HG02763 (cell line): Measurements from ENCODE around the gene IL10.
"Not testable (repeated sequence)": the region's sequence is repeated elsewhere in the genome, so short reads cannot be mapped to it uniquely, and the experiment has no call there.

Source experiments
- ATAC-seq: cut with Tn5 transposase; IDR thresholded peaks from one replicate; pipeline ENCODE4 v1.9.1; 2021; ENCODE audit warnings: mild to moderate bottlenecking, moderate library complexity; ENCODE audit not compliant: unreplicated experiment

The IL10 gene

DNA sequence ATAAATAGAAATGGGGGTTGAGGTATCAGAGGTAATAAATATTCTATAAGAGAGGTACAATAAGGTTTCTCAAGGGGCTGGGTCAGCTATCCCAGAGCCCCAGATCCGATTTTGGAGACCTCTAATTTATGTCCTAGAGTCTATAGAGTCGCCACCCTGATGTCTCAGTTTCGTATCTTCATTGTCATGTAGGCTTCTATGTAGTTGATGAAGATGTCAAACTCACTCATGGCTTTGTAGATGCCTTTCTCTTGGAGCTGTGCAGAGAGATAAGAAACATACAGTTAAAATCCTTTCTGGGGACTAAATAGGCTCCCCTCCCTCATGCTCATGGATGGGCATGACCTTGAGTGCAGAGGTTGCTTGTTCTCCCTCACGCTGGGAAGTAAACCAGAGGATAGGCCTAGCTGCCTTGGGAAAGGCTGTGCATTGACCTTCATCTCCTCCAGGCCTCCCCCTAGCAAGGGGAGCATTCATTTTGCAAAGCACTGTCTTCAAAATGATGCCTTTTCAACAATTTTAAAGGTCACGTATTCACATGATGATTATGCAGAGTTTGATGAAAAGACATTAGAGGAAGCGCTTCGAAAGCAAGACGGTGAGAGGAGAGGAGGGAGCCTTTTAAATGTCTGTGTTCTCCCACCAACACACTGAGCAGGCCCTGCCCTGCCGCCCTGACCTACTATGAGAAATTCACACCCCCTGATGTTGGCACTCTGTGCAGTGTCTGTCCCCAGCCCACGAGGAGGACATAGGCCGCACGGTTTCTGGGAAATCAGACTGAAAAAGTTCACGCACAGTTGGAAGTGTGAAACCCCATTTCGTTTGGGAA lies 3.6 kb downstream of the IL10 start:
- peak; percentile 1 for ATAC-seq

DNA sequence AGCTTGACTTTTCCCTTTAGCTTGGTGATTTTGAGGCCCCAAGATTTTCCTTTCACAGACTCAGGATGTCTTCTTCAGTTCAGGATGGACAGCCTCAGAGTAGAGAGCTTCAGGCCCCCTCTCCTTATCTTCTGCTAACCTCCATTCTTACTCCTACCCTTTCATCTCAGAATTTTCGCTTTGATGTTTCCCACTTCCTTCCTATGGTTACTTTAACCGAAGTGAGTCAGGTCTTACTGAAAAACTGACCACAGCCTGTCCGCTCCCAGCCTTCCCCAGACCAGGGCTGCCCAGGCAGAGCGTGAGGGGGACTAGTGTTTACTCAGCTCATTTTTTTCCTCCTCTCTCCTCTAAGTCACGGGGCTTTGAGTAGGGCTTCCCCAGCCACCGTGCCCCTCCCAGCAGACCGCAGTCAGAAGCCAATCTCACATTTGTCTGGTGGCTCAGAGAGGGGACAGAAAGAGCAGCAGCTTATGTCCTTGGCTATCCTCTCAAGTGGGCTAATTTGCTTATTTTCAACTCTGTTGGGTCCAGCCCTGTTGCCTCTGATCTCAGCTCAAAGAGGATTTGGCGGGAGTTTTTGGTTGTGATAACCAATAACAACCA lies 5.9 kb downstream of the IL10 start:
- ATAC-seq = peak; percentile 62

DNA sequence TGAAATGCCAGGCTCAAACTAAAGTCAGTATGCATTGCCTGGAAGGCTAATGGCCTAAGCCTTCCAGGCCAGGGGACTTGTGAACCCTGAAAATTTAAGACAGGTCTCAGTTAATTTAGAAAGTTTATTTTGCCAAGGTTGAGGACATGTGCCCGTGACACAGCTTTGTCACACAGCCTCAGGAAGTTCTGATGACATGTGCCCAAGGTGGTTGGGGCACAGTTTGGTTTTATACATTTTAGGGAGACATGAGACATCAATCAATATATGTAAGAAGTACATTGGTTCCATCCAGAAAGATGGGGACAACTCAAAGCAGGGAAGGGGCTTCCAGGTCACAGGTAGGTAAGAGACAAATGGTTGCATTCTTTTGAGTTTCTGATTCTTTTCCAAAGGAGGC lies 6.5 kb downstream of the IL10 start:
- ATAC-seq = not testable (repeated sequence)

DNA sequence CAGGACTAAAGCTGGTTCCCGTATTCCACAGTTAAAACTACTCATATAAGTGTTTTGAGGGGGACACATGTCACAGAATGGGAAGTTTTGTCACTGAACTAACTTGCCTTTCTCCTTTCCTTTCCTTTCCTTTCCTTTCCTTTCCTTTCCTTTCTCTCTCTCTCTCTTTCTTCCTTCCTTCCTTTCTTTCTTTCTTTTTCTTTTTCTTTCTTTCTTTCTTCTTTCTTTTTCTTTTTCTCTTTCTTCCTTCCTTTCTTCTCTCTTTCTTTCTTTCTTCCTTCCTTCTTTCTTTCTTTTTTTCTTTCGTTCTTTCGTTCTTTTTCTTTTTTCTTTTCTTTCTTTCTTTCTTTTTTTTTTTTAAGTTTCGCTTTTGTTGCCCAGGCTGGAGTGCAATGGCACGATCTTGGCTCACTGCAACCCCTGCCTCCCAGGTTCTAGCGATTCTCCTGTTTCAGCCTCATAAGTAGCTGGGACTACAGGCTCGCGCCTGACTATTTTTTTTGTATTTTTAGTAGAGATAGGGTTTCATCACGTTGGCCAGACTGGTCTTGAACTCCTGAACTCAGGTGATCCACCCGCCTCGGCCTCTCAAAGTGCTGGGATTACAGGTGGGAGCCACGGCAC lies 9.4 kb downstream of the IL10 start:
- not testable (repeated sequence) for ATAC-seq

DNA sequence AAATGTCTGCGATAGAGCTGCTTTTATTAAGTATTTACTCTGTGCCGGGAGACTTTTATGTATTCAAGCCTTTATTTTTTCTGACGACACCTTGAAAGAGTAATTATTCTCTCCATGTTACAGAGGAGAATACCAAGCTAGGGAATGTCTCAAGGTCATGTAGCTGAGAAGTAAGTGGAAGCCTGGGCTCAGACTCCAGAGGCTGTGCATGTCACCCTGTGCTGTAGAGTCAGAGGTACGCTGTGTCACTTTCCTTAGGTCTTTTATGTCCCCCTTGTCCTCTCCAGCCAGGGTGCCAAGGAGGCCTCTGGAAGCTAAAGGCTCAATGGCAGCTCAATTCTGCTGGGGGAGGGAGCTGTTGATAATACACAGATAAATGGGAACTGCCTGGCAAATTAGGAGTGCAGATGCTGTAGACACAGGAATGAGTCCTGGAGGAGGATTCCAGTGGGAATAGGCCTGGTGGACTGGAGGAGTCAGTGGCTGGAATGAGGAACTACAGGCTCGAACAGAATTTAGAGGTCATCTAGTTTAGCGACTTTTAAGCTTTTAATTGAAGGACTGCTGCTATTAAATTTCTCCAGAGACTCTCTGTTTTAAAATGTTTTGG lies 11.0 kb downstream of the IL10 start:
- no peak for ATAC-seq

DNA sequence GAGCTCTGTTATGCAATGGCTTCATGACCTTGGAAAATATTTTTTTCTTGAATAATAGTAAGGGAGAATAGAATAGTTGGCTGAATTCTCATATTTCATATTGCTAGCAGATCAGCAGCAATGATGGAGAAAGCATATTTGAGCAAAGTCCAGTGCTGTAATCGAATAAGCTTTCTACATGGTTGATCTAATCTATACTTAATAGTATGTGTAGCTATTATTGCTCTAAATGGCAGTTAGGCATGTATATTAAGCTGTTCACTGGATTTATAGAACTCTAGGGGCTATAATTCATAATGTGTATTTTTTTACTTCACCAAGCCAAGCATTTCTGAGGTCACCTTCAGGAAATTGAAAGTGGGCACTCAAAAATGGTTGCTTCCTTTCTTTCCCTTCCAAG lies 11.7 kb downstream of the IL10 start:
- no peak for ATAC-seq

DNA sequence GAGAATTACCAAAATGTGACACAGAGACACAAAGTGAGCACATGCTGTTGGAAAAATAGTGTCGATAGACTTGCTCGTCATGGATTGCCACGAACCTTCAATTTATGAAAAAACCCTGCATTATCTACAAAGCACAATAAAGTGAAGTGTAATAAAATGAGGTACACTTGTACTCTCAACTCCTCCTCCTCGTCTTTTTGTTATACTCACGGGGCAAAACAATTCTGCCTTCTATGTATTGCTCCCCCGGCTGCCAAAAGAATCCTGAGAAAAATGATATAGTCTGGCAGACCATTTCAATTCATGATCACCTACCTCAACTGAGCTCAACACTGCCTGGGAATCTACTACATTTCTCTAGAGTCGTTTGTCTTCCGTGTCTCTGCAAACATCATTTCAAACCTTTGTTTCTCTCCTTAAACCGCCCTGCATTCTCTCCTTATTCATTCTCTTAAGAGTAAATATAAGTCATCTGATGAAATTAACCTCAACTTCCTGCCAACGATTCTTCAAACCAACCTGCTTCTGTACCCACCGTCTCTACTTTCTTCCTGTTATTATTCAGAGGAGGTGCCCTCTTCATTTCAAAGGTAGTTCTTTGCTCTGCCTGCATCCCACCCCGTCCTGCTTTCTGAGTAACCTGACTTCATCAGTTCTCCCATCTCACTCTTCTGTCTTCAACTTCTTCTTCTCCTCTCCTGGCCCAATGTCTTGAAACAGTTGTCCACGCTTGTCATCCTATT lies 14.6 kb downstream of the IL10 start:
- no peak for ATAC-seq

DNA sequence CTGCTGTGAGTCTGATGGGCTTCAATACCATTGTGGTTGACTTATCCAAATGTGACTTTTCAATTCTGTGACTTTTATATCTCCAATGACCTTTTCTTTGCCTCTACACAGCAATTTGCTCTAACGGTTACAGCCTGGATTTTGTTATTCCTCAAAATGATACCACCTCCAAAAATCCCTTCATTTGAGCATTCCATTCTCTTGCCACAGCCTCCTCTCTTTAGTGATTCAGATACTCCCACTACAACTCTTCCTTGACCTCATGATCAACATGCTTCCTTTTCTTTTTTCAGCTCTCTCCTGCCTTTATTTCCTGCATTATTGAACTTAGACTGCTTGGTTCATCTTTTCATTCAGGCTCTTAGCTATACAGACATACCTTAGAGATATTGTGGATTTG lies 18.3 kb downstream of the IL10 start:
- no peak for ATAC-seq

DNA sequence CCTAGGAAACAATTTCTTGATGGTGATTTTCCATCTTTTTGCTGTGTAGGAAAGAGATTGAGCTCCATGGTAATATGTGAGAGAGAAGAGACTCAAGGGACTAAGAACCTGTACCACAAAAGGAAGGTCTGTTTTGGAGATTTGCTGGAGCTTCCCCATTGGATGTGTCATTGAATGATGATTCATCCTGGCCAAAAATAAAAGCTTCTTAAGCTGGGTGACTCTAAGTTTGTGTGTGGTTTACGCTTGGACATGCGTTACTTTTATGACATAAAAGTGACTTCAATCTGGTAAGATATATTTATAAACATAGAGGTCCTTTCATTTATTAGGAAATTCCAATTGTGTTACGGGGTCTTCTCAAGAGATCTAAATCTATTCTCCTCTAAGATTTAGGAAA lies 19.2 kb downstream of the IL10 start:
- no peak for ATAC-seq

DNA sequence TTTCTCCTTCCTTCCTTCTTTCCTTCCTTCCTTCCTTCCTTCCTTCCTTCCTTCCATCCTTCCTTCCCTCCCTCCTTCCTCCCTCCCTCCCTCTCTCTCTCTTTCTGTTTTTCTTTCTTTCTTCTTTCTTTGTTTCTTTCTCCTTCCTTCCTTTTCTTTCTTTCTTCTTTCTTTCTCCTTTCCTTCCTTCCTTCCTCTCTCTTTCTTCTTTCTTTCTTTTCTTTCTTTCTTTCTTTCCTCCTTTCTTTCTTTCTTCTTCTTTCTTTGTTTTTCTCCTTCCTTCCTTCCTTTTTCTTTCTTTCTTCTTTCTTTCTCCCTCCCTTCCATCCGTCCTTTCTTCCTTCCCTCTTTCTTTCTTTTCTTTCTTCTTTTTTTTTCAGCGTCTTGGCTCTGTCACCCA lies 19.8 kb downstream of the IL10 start:
- ATAC-seq = no peak

DNA sequence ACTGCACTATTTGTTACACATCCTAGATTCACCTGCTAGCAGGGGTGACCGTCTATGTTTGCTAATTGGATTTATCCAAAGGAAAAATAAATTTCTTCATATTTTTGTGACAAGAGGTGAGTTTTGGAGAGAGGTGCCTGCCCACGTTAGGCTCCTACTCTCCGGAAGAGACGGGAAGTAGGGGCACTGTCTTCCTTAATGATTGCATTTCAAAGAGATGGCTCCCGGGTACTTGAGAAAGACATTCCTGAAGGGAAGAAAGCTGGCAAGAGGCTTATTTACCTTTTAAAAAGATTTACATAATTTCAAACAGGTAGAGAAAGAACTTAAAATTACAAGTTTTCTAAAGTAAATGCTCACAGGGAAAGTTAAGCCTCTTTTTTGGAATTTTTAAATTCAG lies 20.4 kb downstream of the IL10 start:
- ATAC-seq = no peak

DNA sequence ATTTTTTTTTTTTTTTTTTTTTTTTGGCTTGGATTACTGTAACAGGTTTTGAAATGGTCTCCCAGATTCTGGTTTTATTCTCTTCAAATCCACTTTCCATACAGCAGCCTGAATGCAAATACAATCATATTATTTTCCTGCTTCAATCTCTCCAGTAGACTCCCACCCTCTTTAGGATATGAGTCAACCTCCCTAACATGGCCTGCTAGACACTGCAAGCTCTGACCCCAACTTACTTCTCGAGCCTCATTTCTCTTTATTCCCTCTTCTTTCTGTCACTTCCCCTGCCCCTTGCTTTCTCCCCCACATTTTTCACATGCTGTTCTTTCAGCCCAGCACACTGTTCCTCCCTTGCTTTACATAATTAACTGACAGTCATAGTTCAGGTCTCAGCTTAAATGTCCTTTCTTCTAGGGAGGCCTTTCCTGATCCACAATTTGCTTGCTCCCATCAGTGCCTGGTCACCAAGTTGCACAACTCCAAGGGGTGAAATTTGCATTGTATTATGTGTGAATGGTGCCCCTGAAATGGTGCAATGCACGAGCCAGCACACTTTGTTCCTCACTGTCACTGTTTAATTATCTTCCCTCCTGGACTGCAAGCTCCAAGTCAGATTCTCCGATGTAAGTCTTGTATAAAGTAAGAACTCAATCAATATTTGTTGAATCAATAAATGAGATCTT lies 23.8 kb downstream of the IL10 start:
- ATAC-seq = no peak

DNA sequence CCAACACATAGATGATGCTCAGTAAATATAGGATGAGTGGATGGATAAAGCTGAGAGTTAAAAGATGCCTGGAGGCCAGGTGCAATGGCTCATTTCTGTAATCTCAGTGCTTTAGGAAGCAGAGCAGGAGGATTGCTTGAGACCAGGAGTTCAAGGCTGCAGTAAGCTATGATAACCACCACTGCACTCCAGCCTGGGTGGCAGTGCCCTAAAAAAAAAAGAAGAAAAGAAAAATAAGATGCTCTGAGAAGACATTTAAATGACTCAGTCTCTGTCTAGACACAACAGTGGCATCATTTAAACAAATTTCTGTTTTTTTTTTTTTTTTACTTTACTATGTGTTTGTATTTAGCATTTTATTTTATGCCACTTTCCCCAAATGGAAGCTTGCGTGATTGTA lies 27.0 kb downstream of the IL10 start:
- ATAC-seq = no peak

DNA sequence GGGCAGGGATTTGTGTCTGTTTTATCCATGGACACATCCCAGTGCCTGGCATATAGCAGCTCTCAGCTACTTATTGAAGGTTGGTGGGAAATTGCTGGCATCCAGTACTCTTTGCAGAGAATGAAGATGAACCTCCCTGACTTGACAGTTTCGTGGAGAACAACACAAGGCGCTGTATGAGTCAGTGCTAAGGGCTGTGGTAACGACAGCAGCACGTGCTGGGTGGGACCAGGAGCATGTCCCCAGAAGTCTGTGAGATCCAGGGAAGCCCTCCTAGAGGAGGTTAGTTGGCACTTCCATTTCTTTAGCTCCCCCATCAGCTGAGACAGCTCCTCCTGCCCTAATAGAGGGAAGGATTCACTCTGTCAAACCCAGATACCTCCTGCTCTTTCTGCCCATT lies 27.6 kb downstream of the IL10 start:
- ATAC-seq = no peak

DNA sequence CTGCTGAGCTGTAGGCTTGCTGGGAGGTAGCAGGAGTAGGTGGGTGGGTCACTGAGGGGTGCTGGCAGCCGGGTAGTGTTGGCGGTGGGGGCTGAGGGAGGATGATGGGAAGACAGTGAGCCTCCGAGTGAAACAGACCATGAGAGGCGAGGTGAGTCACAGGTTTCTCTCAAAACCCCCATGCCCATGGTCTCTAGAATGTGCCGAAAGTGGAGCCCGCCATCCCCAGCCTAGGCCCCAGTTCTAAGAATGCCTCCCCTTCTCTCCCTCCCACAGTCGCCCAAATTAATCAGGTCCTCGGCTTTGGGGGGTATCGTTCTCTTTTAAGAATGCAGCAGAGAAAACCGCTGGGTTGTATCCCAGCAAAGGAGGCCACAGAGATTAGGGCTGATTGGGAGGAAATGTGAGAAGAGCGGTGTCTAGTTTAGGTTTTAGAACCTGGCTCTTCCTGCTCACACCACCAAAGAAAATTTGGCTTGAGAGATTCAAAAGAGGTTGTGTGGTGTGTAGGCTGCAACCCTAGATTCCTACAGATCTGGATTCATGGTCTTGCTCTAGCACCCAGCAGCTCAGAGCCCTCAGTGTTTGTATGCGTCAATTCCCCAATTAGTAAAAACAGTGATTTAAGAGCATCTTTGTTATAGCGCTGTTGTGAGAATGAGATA lies 29.4 kb downstream of the IL10 start:
- no peak for ATAC-seq

DNA sequence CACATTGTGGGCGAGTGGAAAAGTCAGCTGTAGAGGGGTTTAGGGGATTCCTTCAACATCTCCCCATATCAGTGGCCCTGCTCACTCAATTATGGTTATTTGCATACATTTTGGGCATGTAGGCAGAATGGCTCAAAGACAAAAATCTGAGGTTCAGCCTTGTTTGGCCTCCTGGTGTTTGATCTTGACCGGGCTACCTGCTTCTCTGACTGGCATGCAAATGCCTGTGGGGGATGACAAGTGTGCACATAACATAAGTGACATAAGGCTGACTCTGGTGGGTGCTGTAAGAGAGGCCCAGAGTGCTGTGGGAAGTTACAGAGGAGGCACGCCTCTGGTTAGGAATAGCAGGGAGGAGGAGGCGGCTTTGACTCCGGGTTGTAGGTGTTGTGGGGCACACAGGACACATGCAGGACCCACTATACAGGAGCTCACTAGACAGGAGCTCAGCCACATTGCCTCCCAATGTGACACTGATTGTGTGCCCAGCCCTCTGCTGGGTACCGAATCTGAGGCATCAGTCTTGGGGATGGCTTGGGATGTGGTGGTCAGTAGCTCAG lies 31.1 kb downstream of the IL10 start:
- ATAC-seq = no peak

DNA sequence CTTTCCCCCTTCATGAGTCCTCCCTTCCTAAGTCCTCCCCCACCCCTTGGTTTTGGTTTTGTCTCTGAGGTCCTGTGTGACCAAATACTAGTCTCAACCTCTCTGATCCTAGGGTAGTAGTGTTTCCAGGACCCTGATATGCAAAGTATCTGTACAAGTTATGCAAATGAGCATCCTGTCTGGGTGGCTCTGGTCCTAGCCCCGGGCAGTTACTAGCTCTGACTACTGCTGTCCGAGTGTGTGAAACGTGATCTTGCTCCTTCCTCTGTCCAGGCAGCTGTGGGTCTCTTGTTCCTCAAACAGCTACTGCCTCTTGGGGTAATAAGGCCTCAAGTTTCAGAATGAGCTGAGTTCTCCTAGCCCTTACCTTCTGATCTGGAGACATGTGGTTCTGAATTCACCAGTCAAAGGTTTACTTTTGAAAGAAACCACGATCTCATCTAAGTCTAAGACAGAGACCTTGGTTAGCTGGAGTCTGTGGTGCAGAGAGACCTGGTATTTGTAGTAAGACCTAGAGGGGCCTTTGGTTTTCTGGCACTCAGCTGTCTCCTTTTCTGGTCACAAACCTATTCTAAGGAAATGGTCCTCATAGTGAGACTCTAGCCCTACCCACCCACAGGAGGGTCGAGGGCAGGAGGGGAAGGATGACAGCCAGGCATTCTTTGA lies 32.8 kb downstream of the IL10 start:
- ATAC-seq = peak; percentile 75

DNA sequence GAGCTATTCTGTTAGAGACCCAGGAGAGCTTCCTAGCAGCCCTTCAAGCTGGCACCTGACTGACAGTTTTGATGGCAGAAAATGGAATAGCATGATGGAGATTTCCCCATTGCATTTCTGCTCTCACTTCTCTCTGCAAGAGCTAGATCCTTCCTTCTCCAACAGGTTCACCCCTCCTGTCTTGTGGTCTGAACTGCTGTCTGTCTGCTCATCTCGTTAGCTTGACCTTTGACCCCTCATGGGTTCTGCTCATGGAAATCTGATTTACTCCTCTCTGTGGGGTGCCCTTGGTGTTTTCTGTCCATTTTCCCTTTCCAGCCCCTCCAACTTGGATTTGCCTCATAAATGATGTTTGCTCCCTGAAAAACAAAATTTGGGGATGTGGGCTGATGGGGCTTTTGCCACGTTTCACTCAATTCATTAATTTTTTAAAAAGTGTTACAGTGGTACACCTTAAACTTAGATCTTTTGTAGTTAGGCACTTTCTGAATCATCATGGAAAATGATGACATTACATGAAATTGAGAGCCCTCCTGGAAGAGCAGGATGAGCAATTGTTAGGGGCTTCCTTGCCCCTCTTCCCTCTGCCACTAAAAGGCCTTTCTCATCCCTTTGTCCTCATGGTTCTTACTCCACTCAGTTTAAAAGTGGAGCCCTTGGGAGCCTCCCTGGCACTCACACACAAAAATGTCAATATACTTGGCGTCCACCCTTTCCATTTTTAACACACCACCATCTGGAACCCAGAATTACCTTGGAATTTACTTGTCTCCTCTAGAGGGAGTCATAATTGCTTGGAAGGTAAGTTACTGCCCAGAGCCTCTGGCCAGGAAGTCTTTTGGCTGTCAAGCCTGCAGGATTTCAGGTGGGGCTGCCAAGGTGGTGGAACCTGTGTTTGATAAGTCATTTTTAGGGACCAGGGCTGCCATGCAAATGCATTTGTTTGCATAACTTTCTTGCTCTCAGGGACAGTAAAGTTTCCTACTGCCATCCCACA lies 33.6 kb downstream of the IL10 start:
- ATAC-seq = no peak
